Activated T-cell treated with anti-CD3 and anti-CD28 coated beads for 4 hours (primary cell): ENCODE data around the gene PHACTR3.

Experiments
- DNase-seq: peaks from one replicate; pipeline ENCODE4 v3.0.0-alpha.2; 2020

Gene PHACTR3

DNA sequence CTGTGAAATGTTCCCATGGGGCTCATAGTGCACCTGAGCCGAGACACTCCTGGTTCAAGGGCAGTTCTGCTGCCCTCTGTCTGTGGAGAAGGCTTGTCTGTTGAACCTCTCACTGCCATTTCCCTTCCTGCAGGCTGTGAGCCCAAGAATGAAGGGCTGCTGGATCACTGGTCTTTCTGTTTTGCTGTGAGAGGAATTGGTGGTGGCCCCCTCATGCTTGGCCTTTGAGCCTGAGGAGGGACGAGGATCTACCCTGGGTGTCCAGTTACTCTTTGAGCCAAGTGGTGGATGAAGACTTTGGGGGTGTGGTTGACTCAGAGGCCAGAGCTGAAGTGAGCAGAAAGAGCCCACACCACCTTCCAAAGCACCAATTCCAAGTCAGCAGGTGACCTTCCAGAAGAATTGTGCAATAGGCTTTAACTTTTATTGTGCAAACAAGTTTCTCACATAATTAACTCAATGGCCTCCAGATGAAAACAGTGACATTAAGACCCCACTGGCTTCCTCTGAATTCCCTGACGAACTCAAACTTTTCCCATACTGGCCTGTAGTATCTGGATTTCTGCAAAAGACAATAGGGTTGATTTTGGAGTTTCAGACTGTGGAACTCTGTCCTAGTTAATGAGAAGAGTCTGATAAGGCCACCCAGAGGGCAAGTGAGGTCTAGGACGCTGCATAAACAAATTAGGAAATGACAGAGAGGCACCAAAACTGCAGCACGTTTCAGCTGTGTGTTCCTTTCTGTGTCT lies 101.5 kb downstream of the PHACTR3 start:
- no peak for DNase-seq

GRCh38 chr20:59706400-59706693 lies 102.0 kb downstream of the PHACTR3 start:
- no peak for DNase-seq

DNA sequence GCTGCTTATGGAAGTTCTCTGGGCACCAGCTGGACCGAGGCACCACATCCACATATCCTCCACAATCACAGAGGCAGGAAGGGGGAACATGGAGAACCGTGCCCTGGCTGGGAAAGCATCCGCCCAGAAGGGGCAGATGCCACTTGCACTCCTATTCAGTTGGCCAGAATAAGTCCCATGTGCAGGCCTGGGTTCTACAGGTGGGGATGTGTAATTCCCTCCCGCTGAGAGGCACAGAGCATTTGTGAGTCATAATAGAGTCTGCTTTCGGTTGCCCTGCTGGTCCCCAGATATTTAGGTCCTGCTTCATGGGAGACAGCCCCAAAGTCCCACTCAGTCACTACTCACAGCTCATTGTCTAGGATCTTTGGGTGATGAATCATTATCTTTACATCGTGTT lies 104.0 kb downstream of the PHACTR3 start:
- no peak for DNase-seq

DNA sequence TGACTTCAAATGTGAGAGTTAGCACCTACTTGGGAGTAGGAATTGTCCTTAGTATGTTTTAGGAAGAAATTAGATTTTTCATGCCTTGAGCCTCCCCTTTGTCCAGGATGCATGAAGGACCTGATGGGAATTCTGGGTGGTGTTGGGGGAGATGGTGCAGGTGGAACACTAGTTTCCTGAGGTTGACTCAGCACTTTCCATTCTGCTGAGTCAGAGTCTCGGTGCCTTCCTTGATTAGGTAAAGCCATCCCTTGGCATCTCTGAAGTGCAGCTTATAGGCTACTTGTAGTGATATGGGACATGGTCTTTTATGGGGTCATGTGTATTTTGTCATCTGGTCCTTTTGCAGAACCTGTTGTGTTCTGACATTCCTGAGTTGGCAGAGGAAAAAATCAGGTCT lies 105.3 kb downstream of the PHACTR3 start:
- no peak for DNase-seq

DNA sequence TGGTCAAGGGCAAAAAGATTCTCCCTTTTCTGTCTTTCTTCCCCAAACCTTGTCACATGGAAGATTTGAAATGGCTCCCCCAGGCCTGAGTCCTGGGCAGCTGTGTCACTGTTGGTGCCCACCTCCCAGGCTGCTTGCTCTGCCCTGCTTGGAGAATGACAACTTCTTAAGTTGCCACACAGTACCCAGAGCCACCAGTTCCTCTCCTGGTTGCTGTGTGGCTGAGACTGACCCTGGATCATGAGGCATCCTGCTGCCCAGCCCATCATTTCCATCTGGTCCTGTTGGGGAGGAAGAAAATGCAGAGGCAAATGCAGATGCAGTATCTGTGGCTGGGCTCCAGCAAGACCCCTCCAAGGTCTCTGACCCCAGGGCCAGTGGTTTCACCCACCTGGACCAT lies 113.7 kb downstream of the PHACTR3 start:
- DNase-seq, result no peak

GRCh38 chr20:59718751-59719150 lies 114.4 kb downstream of the PHACTR3 start:
- DNase-seq, result no peak

- DNase-seq, result no peak
Observed at GRCh38 chr20:59720013-59720412, 115.7 kb downstream of the PHACTR3 start.

DNA sequence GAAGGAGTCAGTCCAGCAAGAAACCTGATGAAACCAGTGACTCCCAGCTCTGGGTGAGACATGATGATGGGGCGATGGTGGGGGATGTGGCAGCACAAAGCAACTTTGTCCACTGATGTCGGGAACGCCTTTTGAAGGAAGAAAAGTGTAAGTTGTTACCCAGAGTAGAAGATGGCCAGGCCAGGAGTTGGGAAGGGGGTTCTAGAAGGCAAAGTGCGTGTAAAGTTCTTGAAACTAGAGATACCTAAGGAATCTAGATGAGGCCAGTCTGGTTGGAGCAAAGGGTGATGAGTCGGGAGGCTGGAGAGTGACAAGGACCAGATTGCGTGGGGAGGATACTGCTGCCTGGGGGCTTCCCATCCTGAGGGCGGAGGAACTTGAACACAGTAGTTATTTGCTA lies 117.0 kb downstream of the PHACTR3 start:
- no peak for DNase-seq

DNA sequence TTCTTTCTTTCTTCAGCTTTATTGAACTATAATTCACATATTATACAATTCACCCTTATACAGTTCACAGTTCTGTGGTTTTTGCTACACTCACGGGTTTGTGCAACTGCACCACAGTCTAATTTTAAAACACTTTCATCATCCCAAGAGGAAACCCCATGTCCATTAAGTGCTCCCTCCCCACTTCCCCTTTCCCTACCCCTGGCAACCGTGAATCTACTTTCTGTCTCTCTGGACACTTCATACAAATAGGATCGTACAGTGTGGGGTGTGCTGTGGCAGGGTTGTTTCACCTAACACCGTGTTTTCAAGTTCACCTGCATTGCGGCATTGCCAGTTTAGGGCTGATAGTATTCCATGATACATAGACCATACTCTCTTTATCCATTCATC lies 118.8 kb downstream of the PHACTR3 start:
- no peak for DNase-seq

DNA sequence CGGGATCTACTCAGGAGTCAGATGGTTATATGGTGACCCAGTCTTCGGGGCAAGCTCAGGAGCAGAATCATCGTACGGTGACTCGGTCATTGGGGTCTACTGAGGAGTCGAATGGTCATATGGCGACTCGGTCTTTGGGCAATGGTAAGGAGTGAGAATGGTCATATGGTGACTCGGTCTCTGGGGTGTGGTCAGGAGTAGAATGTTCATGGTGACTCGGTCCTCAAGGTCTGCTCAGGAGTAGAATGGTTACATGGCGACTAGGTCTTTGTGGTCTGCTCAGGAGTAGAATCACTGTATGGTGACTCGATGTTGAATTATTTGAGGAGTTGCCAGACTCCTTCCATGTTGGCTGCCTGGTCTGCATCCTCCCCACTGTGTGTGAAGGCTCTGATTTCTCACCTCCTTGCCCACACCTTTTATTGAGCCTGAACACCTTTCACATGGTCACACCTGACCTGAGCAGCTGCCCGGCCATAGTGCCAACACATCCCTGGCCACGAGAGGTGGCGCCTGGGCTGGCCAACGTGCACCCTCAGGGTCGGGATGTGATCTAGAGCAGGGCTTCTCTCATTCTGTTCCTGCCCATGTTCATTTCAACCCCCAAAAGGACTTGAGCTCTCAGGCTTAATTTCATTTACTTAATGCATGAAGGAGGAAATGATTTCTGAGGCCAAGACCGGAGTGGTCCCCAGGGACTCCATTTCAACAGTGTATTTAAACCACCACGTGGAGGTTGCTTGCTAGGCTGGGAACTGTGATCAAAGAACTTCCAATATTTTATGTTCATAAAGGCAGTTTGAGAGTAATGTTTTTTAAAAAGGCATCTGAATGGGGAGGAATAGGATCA lies 119.5 kb downstream of the PHACTR3 start:
- no peak for DNase-seq

DNA sequence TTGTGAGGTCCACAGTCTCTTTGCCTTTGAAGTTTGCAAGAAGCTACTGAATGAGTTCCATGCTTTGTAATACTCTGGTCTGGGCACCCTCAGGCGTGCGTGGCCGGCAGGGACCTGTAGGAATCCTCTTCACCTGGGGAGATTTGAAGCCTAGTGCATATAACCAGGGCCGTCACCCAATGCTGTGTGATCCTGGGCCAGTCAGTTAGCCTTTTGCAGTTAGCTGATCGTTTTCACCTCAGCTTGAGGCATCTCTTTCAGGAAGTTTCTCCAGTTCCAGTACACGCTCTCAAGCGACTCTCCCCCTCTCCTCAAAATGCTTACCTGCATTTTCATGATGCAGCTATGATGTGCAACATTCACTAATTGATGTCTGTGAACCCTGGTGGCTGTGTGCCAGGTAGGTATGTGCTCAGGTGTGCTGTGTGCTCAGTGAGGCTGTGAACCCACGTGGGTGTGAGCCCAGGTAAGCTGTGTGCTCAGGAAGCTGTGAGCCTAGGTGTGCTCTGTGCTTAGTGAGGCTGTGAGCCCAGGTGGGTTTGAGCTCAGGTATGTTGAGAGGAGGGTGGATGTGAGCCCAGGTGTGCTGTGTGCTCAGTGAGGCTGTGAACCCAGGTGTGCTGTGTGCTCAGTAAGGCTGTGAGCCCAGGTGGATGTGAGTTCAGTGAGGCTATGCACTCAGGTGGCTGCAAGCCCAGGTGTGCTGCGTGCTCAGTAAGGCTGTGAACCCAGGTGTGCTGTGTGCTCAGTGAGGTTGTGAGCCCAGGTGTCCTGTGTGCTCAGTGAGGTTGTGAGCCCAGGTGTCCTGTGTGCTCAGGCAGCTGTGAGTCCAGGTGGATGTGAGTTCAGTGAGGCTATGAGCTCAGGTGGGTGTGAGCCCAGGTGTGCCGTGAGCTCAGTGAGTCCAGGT lies 120.4 kb downstream of the PHACTR3 start:
- no peak for DNase-seq

DNA sequence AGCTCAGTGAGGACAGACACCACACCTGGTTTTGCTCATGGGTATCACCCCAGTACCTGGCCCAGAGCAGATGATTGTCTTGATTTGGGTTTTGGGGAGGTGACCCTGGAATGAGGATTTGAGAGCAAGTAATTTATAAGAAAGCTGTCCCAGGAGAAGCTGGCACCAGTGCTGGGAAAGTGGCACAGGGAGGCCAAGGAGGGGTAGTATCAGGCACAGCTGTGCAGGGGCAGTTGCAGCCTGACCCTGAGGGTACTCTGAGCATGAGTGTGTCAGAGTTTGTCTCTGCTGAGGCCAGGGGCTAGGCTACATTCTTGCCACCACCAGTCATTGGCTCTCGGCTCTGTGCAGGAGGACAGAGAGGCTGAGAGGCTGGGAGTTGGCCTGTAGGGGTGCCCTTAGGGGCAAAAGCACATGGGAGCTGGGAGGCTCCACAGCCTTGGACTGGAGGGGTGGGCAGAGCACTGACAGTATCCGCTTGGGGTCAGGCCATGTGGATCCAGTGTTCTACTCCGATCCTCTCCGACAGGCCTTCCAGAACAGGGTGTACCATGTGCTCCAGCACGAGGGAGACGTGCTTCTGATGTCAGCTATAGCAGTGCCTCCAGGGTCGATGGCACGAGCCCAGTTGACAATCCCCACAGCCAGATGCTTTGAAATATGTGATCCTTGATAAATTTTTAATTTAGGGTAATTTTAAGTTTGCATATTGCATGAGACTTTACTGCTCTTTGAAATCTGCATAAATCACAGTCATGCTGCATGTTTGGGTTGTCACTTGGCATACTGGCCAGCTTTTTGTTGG lies 121.3 kb downstream of the PHACTR3 start:
- no peak for DNase-seq

DNA sequence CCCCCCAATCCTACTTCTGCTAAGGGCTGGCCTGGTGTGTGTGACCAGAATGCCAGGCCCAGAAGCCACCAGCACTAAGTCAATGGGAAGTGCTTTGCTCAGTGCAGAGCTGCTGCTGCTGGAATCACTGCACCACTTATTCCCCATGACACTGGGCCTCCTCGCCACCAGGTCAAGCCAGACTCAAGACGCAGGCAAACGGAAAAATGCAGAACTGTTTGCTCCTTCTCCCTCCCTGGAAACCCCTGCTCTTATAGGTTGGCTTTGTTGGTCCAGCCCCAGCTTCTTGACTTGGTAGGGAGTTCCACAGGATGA lies 121.9 kb downstream of the PHACTR3 start:
- DNase-seq, result no peak

- no peak for DNase-seq
Observed at GRCh38 chr20:59728722-59729430, 124.5 kb downstream of the PHACTR3 start.

- DNase-seq, result no peak
Observed at GRCh38 chr20:59729506-59729905, 125.2 kb downstream of the PHACTR3 start.

GRCh38 chr20:59730722-59731121 lies 126.4 kb downstream of the PHACTR3 start:
- DNase-seq, result no peak

- DNase-seq, result no peak
Observed at GRCh38 chr20:59731376-59731775, 127.0 kb downstream of the PHACTR3 start.

DNA sequence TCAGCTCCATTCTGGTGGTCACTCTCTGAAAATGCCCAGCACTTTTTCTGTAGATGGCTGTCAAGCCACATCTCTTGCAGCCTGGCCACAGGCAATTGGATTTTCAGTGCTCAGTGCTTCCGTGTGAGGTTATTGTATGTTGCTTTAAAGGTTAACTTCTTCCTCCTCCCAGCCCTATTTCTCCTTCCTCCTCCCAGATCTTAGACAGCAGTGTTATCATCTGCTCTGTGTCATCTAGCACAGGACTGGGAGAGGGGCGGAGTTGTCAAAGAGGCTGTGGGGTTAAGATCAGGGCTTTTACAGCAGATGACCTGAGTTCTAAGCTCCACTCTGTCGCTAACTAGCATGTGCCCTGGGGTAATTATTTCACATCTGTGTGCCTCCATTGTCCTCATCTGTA lies 129.0 kb downstream of the PHACTR3 start:
- no peak for DNase-seq

DNA sequence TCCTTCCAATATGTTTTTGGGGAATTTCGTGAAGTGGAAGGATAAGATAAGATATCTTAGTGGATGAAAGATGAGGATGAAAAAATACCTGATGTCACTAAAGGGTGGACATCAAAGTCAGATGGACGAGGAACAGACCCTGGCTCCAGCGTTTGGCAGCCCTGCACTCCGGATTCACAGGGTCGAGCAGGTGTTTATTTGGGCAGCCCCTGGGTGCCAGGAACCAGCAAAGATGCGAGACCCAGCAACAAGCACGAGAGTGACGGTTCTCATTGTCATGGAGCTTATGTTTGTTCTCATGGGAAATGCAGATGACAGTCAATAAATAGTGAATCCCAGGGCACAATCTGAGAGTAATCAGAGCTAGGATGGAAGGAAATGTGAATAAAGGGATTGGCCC lies 131.1 kb downstream of the PHACTR3 start:
- DNase-seq, result no peak

GRCh38 chr20:59735917-59736316 lies 131.6 kb downstream of the PHACTR3 start:
- no peak for DNase-seq

- DNase-seq, result no peak
Observed at GRCh38 chr20:59736366-59736765, 132.0 kb downstream of the PHACTR3 start.

- no peak for DNase-seq
Observed at GRCh38 chr20:59737073-59737666, 132.8 kb downstream of the PHACTR3 start.
